Measurements from ENCODE around the gene TGIF2.

TGIF2 gene

DNA sequence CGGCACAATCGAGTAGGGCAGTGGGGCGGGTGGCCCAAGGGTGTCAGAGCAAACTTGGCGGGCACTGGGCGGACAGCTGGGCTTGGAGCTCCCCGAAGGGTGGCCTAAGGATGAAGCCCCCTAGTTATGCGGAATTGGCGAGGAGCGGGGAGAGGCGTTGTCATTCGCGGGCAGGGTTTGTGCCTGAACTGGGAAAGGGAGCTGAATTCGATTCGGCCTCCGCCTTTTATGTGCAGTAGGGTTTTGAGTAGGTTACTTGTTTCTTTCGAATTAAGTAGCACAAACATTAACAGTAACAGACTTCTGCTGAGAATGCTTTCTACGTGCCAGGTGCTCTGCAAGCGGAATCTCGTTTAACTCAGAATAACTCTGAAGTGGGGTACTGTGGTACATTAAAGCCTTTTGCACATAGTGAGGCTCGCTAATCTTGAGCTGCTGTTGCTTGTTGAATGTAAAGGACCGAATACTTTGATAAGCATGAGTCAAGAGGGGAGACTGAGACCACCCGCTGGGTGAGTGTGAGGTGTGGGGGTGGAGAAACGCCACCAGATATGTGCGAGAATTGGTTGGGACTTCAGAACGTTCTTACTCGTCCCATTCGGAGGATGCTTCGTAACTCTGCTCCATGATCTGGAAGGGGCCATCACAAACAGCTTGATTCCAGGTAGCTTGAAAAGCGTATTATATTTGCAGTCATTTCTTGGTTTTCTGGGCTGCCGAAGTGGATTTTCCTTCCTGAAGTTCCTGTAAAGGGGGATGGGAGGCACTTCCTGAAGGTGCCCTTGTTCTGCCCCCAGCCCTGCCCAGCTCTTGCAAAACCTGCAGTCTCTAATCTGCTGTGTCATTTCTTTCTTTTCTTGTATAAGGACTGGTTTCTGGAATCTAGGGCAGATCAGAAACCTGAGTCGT, 33.0 kb downstream of the TGIF2 start:
- TF ChIP-seq, protein P1, sequence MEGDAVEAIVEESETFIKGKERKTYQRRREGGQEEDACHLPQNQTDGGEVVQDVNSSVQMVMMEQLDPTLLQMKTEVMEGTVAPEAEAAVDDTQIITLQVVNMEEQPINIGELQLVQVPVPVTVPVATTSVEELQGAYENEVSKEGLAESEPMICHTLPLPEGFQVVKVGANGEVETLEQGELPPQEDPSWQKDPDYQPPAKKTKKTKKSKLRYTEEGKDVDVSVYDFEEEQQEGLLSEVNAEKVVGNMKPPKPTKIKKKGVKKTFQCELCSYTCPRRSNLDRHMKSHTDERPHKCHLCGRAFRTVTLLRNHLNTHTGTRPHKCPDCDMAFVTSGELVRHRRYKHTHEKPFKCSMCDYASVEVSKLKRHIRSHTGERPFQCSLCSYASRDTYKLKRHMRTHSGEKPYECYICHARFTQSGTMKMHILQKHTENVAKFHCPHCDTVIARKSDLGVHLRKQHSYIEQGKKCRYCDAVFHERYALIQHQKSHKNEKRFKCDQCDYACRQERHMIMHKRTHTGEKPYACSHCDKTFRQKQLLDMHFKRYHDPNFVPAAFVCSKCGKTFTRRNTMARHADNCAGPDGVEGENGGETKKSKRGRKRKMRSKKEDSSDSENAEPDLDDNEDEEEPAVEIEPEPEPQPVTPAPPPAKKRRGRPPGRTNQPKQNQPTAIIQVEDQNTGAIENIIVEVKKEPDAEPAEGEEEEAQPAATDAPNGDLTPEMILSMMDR (IDR thresholded peaks at IDR 0.05), result no peak

DNA sequence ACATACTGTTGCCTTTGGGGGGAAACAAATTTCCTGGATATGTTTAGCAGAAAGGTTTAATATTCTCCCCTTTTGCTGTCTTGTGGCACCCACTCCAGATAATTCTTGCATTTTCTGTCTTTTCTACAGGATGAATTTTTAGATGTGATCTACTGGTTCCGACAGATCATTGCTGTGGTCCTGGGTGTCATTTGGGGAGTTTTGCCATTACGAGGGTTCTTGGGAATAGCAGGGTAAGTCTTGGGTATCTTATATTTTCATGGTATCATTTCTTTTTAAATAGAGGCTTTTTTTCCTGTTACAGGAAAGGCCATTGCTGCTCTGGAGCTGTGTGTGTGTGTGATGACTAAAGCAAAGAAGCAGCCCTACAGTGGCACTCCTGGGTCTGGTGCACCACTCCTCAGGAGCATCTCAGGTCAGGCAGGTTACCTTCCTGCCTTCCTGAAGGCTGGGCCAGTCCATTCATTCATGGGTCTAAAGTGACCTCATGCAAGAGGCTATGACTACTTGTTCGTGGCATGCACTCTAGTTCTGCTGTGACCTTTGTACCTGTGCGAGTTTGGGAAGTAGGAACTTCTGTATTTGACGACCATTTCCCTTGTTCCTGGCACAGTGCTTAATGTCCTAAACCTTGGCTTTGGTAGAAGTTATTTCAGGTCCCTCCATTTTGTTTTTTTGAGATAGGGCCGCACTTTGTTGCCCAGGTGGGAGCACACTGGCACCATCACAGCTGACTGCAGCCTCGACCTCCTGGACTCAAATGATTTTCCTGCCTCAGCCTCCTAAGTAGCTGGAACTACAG, 34.4 kb downstream of the TGIF2 start:
- TF ChIP-seq, protein P1 (IDR thresholded peaks at IDR 0.05), result no peak

DNA sequence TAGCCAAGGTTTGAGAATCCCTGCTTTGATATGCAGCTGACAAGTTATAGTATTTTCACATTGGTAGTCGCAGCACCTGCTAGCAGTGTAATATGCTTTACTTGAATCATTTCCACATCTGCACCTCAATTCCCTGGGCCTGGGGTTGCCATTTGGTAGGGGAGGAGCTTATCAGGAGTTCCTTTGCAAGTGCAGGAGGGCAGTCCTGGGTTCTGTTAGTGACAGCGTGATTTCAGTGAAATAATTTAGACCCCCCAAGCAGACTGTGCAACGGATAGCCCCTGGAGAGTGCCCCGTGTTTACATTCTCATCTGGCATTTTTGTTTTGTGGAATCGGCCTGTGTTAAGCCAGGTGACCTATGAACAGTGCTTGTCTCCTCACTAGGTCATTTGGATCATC, 38.2 kb downstream of the TGIF2 start:
- TF ChIP-seq, protein P1 (IDR thresholded peaks at IDR 0.05), result no peak

DNA sequence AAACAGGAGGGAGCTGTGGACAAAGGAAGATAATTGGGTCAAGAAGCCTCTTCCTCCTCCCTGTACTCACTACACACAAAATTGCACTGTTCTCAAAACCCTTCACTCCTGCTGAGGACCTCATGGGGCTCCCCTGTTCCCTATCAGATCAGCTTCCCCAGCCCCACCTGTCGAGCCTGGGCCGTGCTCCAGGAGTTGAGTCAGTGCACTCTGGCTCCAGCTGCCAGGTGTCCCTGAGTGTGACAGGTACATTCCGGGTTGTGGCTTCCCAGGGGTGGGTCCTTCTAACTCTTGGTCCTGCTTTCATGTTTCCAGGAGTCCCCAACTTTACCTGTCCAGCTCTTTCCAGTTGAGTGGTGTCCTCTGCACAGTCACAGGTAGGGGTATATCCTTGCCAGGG, 40.6 kb downstream of the TGIF2 start:
- TF ChIP-seq, protein P1 (IDR thresholded peaks at IDR 0.05), result no peak

DNA sequence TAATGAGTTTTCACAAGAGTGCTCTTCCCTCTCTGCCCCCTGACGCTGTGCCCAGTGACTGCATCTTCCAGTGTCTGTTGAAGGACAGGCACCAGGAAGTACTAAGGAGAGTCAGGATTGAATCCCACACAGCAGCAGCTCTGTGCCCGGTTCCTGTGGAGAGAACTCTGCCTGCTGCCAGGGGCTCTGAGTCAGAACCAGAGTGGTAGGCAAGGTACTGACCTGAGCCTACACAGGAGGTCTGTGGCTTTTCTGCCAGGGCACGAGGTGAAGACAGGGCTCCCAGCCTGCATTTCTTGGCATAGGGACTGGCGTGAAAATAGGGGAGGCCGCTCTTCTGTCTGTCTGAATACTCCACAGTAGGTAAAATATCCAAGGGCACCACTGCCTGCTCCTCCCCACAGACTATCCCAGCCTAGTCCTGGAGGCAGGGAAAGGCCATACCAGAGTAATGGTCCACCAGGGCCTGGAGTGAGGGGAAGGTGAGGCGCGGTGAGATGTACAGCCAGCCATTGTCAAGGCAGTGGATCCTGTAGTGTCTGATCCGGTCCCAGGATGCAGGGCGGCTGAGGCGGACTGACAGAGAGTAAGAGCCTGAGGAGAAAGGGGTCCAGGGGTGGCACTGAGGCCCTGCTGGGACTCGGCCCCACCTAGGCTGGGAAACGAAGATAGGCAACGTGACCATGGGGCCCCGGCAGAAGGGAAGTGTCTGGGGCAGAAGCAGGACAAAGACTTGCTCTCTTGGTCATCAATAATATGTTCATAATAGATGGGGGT, 41.6 kb downstream of the TGIF2 start:
- TF ChIP-seq, protein P1 (IDR thresholded peaks at IDR 0.05), result no peak

DNA sequence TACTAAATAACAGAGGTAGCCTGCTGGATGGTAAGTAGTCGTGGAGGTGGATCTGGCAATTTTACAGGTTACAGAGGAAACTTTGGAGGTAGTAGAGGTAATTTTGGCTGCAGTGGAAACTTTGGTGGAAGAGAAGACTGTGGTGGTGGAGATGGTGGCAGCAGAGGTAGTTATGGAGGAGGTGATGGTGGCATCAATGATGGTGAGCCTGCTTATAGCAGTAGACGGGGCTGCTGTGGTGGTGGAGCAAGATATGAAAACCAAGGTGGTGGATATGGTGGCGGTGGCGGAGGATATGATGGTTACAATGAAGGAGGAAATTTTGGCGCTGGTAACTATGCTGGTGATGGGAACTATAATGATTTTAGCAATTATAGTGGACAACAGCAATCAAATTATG, 47.5 kb downstream of the TGIF2 start:
- TF ChIP-seq, protein P1 (IDR thresholded peaks at IDR 0.05), result no peak

DNA sequence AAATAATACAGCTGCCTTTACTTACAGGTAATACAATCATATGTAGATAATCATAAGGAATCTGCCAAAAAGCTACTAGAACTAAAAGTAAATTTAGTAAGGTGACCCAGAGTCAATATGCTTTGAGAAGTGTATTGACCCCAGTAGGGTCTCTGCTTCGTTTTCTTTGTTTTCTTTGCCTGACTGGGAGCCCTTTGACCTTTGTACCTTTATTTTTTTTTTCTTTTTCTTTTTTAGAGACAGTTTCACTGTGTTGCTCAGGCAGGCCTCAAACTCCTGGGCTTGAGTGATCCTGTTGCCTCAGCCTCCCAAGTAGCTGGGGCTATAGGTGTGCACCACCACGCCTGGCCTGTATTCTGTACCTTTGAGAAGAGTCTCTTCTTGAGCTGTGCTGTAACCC, 50.0 kb downstream of the TGIF2 start:
- TF ChIP-seq, protein P1 (IDR thresholded peaks at IDR 0.05), result no peak
